HUES6 (cell line): ENCODE data around the gene SEPTIN5.

Experiments
- H3K27ac ChIP-seq: 2 replicates; pipeline ENCODE4 v1.7.0; 2013; ENCODE audit warnings: low read depth, mild to moderate bottlenecking, low read length, inconsistent platforms
- H3K27me3 ChIP-seq: 2 replicates; pipeline ENCODE4 v1.6.1; 2013; ENCODE audit warnings: low read length; ENCODE audit not compliant: control insufficient read depth, insufficient read depth
- H3K36me3 ChIP-seq: 2 replicates; pipeline ENCODE4 v1.6.1; 2013; ENCODE audit warnings: low read length; ENCODE audit not compliant: control insufficient read depth, insufficient read depth
- H3K4me1 ChIP-seq: 2 replicates; pipeline ENCODE4 v1.6.1; 2013; ENCODE audit warnings: low read length; ENCODE audit not compliant: control insufficient read depth, insufficient read depth
- H3K4me3 ChIP-seq: 2 replicates; pipeline ENCODE4 v1.5.1; 2013; ENCODE audit warnings: low read depth, low read length
- H3K9ac ChIP-seq: one replicate; pipeline ENCODE4 v1.6.1; 2013; ENCODE audit warnings: mild to moderate bottlenecking, low read length
- H3K9me3 ChIP-seq: 2 replicates; pipeline ENCODE4 v1.6.1; 2013; ENCODE audit warnings: low read depth, low read length; ENCODE audit not compliant: control insufficient read depth, insufficient read depth

Gene SEPTIN5

GRCh38 chr22:19707347-19708290, 6.7 kb upstream of the SEPTIN5 start:
- no peak overlapping the region for H3K9ac ChIP-seq
- H3K4me1 ChIP-seq, result peaks cover 37% of the 10 kb centered on the region
- H3K27me3 ChIP-seq, result peaks cover 5% of the 10 kb centered on the region; the same call in 1 of the 2 replicates
- no peak overlapping the region for H3K27ac ChIP-seq
- no peak overlapping the region for H3K4me3 ChIP-seq
- H3K9me3 ChIP-seq, result no peaks in the 10 kb centered on the region
- H3K36me3 ChIP-seq, result no peaks in the 10 kb centered on the region

GRCh38 chr22:19708321-19709011, 5.8 kb upstream of the SEPTIN5 start:
- no peak overlapping the region for H3K27ac ChIP-seq
- H3K27me3 ChIP-seq, result peaks cover 13% of the 10 kb centered on the region
- no peak overlapping the region for H3K4me3 ChIP-seq
- H3K9me3 ChIP-seq, result no peaks in the 10 kb centered on the region
- no peaks in the 10 kb centered on the region for H3K36me3 ChIP-seq
- H3K9ac ChIP-seq, result no peak overlapping the region
- peaks cover 38% of the 10 kb centered on the region for H3K4me1 ChIP-seq

- H3K9me3 ChIP-seq, result no peaks in the 10 kb centered on the region
- no peak overlapping the region for H3K9ac ChIP-seq
- H3K27ac ChIP-seq, result no peak overlapping the region
- peaks cover 19% of the 10 kb centered on the region for H3K27me3 ChIP-seq
- peaks cover 38% of the 10 kb centered on the region for H3K4me1 ChIP-seq
- no peaks in the 10 kb centered on the region for H3K36me3 ChIP-seq
- no peak overlapping the region for H3K4me3 ChIP-seq
These were observed 5.1 kb upstream of the SEPTIN5 start for GRCh38 chr22:19709063-19709769.

- Histone ChIP-seq H3K9ac (no peak overlapping the region), H3K27me3 (peaks cover 27% of the 10 kb centered on the region), H3K27ac (no peak overlapping the region), H3K36me3 (no peaks in the 10 kb centered on the region), H3K4me1 (peaks cover 33% of the 10 kb centered on the region), H3K9me3 (no peaks in the 10 kb centered on the region), H3K4me3 (no peak overlapping the region)
These were observed 4.1 kb upstream of the SEPTIN5 start for GRCh38 chr22:19710020-19710768.

- Histone ChIP-seq H3K9me3 (no peaks in the 10 kb centered on the region), H3K36me3 (no peaks in the 10 kb centered on the region), H3K4me1 (peaks cover 30% of the 10 kb centered on the region), H3K27ac (no peak overlapping the region), H3K4me3 (no peak overlapping the region), H3K9ac (no peak overlapping the region), H3K27me3 (peaks cover 32% of the 10 kb centered on the region)
These were observed 3.6 kb upstream of the SEPTIN5 start for GRCh38 chr22:19710769-19711106.

GRCh38 chr22:19713245-19713644, 1.1 kb upstream of the SEPTIN5 start:
- H3K4me3 ChIP-seq, result no peak overlapping the region
- H3K9ac ChIP-seq, result no peak overlapping the region
- H3K4me1 ChIP-seq, result peaks cover 35% of the 10 kb centered on the region
- no peaks in the 10 kb centered on the region for H3K9me3 ChIP-seq
- peaks cover 53% of the 10 kb centered on the region for H3K27me3 ChIP-seq
- no peak overlapping the region for H3K27ac ChIP-seq
- H3K36me3 ChIP-seq, result no peaks in the 10 kb centered on the region

- H3K4me3 ChIP-seq, result peak overlapping the region; percentile 50
- H3K4me1 ChIP-seq, result peaks cover 34% of the 10 kb centered on the region
- H3K27me3 ChIP-seq, result peaks cover 54% of the 10 kb centered on the region
- H3K36me3 ChIP-seq, result no peaks in the 10 kb centered on the region
- no peak overlapping the region for H3K9ac ChIP-seq
- H3K27ac ChIP-seq, result no peak overlapping the region
- H3K9me3 ChIP-seq, result no peaks in the 10 kb centered on the region
These were observed 522 bp upstream of the SEPTIN5 start for GRCh38 chr22:19713650-19714311.

GRCh38 chr22:19715188-19715930, 1.1 kb downstream of the SEPTIN5 start:
- Histone ChIP-seq H3K4me1 (peaks cover 18% of the 10 kb centered on the region), H3K9me3 (no peaks in the 10 kb centered on the region), H3K4me3 (peak overlapping the region; percentile 59), H3K27me3 (peaks cover 70% of the 10 kb centered on the region), H3K36me3 (peaks cover 6% of the 10 kb centered on the region; the same call in 1 of the 2 replicates), H3K9ac (no peak overlapping the region), H3K27ac (no peak overlapping the region)

GRCh38 chr22:19716041-19716828, 1.9 kb downstream of the SEPTIN5 start:
- Histone ChIP-seq H3K36me3 (peaks cover 7% of the 10 kb centered on the region; the same call in 1 of the 2 replicates), H3K9me3 (no peaks in the 10 kb centered on the region), H3K27ac (no peak overlapping the region), H3K9ac (no peak overlapping the region), H3K4me3 (no peak overlapping the region), H3K27me3 (peaks cover 78% of the 10 kb centered on the region), H3K4me1 (peaks cover 18% of the 10 kb centered on the region)
